Measurements from ENCODE around the gene GZF1. TPM values are rescaled to one million over a fixed set of nuclear protein-coding genes. Genes with fewer than 3 reads are reported as not detected.

The GZF1 gene
- total RNA-seq, 3 donors from 2014 or later = 19.0 to 24.3 (median 19.9) TPM

DNA sequence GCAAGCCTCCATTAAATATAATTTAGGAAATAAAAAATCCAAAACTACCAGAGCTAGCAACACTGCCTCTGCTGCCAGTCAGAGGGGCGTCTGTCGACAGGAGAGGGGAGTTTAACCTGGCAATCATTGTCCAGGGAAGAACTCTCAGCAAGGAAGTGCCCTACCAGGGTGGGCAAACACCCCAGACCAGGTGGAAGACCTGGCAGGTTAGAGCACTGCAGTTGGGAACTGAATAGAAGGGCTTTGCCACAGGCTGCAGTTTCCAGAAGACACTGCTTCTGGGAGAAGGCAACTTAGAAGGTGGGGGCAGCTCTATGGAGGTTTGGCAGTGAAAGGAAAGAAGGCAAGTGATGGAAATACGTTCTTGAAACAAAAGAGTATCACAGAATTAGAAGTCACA lies 47.8 kb downstream of the GZF1 start:
- H3K36me3 ChIP-seq = no peaks in the 10 kb centered on the region
- no peaks in the 10 kb centered on the region for H3K4me1 ChIP-seq
- H3K27ac ChIP-seq = no peak overlapping the region
- intact Hi-C loops (cut with DNase I; ENCODE audit: low total_unique reads) = no loop called here
- DNase-seq (ENCODE audit: low spot score in 2 of 2) = no peak
- no peak overlapping the region for H3K4me3 ChIP-seq
- TF ChIP-seq POLR2A (IDR thresholded peaks at IDR 0.05) (no peak), POLR2AphosphoS5 (IDR thresholded peaks at IDR 0.05) (no peak)
- TF ChIP-seq, protein P1, sequence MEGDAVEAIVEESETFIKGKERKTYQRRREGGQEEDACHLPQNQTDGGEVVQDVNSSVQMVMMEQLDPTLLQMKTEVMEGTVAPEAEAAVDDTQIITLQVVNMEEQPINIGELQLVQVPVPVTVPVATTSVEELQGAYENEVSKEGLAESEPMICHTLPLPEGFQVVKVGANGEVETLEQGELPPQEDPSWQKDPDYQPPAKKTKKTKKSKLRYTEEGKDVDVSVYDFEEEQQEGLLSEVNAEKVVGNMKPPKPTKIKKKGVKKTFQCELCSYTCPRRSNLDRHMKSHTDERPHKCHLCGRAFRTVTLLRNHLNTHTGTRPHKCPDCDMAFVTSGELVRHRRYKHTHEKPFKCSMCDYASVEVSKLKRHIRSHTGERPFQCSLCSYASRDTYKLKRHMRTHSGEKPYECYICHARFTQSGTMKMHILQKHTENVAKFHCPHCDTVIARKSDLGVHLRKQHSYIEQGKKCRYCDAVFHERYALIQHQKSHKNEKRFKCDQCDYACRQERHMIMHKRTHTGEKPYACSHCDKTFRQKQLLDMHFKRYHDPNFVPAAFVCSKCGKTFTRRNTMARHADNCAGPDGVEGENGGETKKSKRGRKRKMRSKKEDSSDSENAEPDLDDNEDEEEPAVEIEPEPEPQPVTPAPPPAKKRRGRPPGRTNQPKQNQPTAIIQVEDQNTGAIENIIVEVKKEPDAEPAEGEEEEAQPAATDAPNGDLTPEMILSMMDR (IDR thresholded peaks at IDR 0.05) = no peak
- no peaks in the 10 kb centered on the region for H3K9me3 ChIP-seq
- H3K27me3 ChIP-seq = no peaks in the 10 kb centered on the region

DNA sequence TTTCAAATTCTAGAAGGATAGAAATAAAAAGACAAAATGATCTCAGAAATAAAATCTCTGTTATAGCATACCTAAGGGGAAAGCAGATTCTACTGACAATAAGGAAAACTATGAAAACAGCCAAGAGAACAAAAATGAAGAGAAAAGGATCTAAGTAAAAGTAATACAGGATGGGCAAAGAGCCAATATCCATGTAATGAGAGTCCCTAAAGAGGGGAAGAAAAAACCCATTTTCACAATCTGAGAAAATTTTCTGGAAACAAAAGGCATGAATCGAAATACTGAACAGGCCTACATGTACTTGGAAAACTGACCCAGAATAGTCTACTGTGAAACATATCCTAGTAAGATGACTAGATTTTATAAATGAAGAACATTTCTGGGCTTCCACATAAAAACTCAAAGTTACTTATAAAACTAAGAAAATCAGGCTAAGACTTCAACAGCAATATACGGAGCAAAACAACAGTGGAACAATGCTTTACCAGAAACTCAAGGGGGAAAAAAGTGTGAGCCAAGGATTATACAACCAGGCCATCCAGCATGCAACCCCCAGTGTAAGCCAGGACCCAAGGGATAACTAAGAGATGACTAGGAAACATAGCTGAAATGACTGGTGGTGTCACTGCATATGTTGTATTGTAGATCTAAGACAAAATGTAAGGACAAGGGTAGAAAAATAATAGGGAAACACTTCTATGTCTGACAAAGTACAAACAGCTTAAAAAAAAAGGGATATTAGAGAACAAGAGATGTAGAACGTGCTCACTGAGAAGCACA lies 49.1 kb downstream of the GZF1 start:
- H3K27ac ChIP-seq = no peak overlapping the region
- TF ChIP-seq, protein P1 (IDR thresholded peaks at IDR 0.05) = no peak
- TF ChIP-seq POLR2AphosphoS5 (IDR thresholded peaks at IDR 0.05) (no peak), POLR2A (IDR thresholded peaks at IDR 0.05) (no peak)
- H3K4me1 ChIP-seq = no peaks in the 10 kb centered on the region
- no peak for DNase-seq (ENCODE audit: low spot score in 2 of 2)
- H3K9me3 ChIP-seq = no peaks in the 10 kb centered on the region
- intact Hi-C loops (cut with DNase I; ENCODE audit: low total_unique reads) = no loop called here
- H3K36me3 ChIP-seq = no peaks in the 10 kb centered on the region
- H3K27me3 ChIP-seq = no peaks in the 10 kb centered on the region
- no peak overlapping the region for H3K4me3 ChIP-seq

DNA sequence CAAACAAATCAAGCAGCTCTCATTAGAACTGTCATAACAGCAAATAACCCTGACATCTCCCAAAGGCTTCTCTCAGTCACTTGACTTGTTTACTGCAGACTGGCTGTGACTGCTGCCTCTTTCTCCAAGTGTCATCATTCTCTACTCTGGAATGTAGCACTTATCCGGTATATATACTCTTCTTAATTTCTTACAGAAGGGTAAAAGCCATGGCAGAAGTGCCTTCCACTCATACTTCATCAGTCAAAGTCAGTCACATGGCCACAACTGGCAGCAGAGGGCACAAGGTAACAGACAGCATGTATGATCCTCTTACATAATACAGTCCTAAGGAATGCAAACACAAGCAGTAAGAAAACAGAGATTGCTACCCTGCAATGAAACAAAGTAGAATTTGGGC lies 50.0 kb downstream of the GZF1 start:
- intact Hi-C loops (cut with DNase I; ENCODE audit: low total_unique reads) = no loop called here
- no peaks in the 10 kb centered on the region for H3K27me3 ChIP-seq
- H3K27ac ChIP-seq = no peak overlapping the region
- H3K4me1 ChIP-seq = no peaks in the 10 kb centered on the region
- H3K9me3 ChIP-seq = no peaks in the 10 kb centered on the region
- no peak overlapping the region for H3K4me3 ChIP-seq
- H3K36me3 ChIP-seq = no peaks in the 10 kb centered on the region
- TF ChIP-seq POLR2A (IDR thresholded peaks at IDR 0.05) (no peak), POLR2AphosphoS5 (IDR thresholded peaks at IDR 0.05) (no peak)
- TF ChIP-seq, protein P1 (IDR thresholded peaks at IDR 0.05) = no peak
- no peak for DNase-seq (ENCODE audit: low spot score in 2 of 2)

DNA sequence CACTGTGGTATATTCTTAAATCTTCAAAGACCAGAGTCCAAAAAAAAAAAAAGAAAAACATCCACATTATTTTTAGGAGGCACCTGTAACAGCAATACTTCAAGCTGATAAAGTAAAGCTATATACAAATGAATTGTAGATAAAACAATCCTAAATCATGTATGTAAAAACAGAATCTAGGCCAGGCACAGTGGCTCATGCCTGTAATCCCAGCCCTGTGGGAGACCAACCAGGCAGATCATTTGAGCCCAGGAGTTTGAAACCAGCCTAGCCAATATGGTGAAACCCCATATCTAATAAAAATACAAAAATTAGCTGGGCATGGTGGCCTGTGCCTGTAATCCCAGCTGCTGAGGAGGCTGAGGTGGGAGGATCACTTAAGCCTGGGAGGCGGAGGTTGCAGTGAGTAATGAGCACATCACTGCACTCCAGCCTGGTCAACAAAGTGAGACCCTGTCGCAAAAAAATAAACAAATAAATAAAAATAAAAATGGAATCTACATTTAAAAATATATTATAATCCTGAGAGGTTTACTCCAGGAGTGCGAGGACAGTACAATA lies 52.0 kb downstream of the GZF1 start:
- DNase-seq (ENCODE audit: low spot score in 2 of 2) = no peak
- intact Hi-C loops (cut with DNase I; ENCODE audit: low total_unique reads) = no loop called here
- H3K4me1 ChIP-seq = no peaks in the 10 kb centered on the region
- H3K36me3 ChIP-seq = no peaks in the 10 kb centered on the region
- H3K4me3 ChIP-seq = no peak overlapping the region
- TF ChIP-seq, protein P1 (IDR thresholded peaks at IDR 0.05) = no peak
- no peak for TF ChIP-seq POLR2A (IDR thresholded peaks at IDR 0.05)
- TF ChIP-seq POLR2AphosphoS5 (IDR thresholded peaks at IDR 0.05) = no peak
- H3K27ac ChIP-seq = no peak overlapping the region
- no peaks in the 10 kb centered on the region for H3K9me3 ChIP-seq
- H3K27me3 ChIP-seq = no peaks in the 10 kb centered on the region

DNA sequence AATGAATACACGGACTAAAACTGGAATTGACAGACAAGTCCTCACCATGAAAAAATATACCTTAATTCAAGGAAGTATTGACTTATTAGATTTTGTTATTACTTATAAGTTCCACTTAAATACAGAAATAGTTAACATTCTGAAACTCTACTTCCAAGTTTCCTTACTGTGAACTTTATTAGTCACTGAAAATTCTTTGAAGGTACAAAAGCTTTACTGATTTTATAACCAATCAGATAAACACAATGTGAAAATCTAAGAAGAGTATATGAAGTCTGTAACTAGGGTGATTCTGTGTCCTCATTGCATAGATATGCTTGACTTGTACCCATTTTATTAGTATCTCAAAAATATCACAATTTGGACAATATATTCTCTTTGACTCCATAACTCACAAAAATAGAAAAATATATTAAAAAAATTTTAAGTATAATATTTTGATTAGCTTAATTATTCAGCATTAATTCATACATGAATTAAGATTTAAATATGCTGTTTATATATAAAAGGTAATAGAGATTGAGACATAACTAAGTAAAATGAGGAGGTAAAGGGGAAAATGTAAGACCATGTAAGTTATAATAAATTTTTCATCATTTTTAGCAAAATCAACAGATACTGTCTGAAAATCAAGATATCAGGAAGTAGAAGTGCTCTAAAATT lies 52.7 kb downstream of the GZF1 start:
- intact Hi-C loops (cut with DNase I; ENCODE audit: low total_unique reads) = no loop called here

More for the DNA sequence above, 52.7 kb downstream of the GZF1 start:
- Histone ChIP-seq H3K27ac (no peak overlapping the region), H3K4me1 (peaks cover 0 to 4% of the 10 kb centered on the region in 2 donors), H3K27me3 (no peaks in the 10 kb centered on the region), H3K9me3 (no peaks in the 10 kb centered on the region), H3K4me3 (no peak overlapping the region), H3K36me3 (no peaks in the 10 kb centered on the region)
- TF ChIP-seq, protein P1 (IDR thresholded peaks at IDR 0.05) = no peak
- no peak for TF ChIP-seq POLR2AphosphoS5 (IDR thresholded peaks at IDR 0.05)
- TF ChIP-seq POLR2A (IDR thresholded peaks at IDR 0.05) = no peak
- no peak for DNase-seq (ENCODE audit: low spot score in 2 of 2)

All from breast epithelium (tissue), 4 donors.